IPS DF 6.9 (cell line): ENCODE data around the gene TAF11.

Experiments used
- DNase-seq: peaks from one replicate; pipeline ENCODE4 v3.0.0-alpha.2; 2013; ENCODE audit warnings: low read depth, low spot score
- H3K27ac ChIP-seq: one replicate; pipeline ENCODE4 v1.5.1; 2013; ENCODE audit warnings: low read length, control low read depth
- H3K27me3 ChIP-seq: 2 replicates; pipeline ENCODE4 v1.6.1; 2013; ENCODE audit warnings: mild to moderate bottlenecking, low read length; ENCODE audit not compliant: control insufficient read depth, insufficient read depth
- H3K36me3 ChIP-seq: 2 replicates; pipeline ENCODE4 v1.6.1; 2013; ENCODE audit warnings: low read length; ENCODE audit not compliant: control insufficient read depth, insufficient read depth
- H3K4me1 ChIP-seq: 2 replicates; pipeline ENCODE4 v1.6.1; 2013; ENCODE audit warnings: low read length; ENCODE audit not compliant: control insufficient read depth, insufficient read depth
- H3K4me3 ChIP-seq: 2 replicates; pipeline ENCODE4 v1.5.1; 2013; ENCODE audit warnings: mild to moderate bottlenecking, low read length
- H3K9me3 ChIP-seq: 2 replicates; pipeline ENCODE4 v1.6.1; 2013; ENCODE audit warnings: low read length, inconsistent platforms; ENCODE audit not compliant: control insufficient read depth, insufficient read depth
- WGBS: extraction: QIAGEN DNeasy Blood & Tissue Kit; methylation state at CpG from one replicate; pipeline ENCODE4 v1.1.7; 2013; ENCODE audit warnings: mixed read lengths, missing lambda C conversion rate; ENCODE audit not compliant: insufficient read length, insufficient coverage; 5-methylcytosine and 5-hydroxymethylcytosine counted together

TAF11 gene

DNA sequence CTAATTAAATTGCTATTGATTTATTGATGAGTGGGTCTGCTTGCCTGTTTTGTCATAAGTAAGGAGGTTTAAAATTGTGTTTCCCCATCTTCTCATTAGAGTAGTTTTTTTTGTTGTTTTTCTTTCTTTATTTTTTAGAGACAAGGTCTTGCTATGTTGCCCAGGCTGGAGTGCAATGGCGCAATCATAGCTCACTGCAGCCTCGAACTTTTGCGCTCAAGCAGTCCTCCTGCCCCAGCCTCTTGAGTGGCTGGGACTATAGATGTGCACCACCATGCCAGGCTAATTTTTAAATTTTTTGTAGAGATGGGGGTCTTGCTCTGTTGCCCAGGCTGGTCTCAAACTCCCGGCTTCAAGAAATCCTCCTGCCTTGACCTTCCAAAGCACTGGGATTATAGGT, 32.3 kb upstream of the TAF11 start:
- no CpG with 5 or more reads among the region's 4 CpGs for WGBS
- Histone ChIP-seq H3K4me3 (no peak overlapping the region), H3K4me1 (no peaks in the 10 kb centered on the region), H3K36me3 (no peaks in the 10 kb centered on the region), H3K9me3 (no peaks in the 10 kb centered on the region), H3K27me3 (no peaks in the 10 kb centered on the region), H3K27ac (no peak overlapping the region)
- DNase-seq, result no peak

DNA sequence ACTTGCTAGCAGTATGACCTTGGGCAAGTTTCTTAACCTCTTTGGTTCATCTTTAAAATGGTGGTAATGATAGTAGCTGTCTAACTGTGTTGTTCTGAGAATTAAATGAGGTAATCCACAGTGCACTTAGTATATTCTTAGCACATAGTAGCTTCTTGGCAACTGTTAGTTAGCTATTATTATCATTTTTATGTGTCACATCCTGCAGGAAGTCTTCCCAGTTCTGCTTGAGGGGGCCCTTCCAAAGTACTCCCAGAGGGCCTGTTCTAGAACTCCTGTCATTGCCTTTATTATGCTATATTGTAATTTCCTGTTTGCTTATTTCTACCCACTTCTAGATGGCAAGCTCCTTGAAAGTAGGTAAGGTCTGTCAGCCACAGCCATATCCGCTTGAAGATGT, 31.8 kb upstream of the TAF11 start:
- Histone ChIP-seq H3K27ac (no peak overlapping the region), H3K36me3 (no peaks in the 10 kb centered on the region), H3K4me1 (no peaks in the 10 kb centered on the region), H3K27me3 (no peaks in the 10 kb centered on the region), H3K4me3 (no peak overlapping the region), H3K9me3 (no peaks in the 10 kb centered on the region)
- no CpG with 5 or more reads among the region's 1 CpG for WGBS
- no peak for DNase-seq

DNA sequence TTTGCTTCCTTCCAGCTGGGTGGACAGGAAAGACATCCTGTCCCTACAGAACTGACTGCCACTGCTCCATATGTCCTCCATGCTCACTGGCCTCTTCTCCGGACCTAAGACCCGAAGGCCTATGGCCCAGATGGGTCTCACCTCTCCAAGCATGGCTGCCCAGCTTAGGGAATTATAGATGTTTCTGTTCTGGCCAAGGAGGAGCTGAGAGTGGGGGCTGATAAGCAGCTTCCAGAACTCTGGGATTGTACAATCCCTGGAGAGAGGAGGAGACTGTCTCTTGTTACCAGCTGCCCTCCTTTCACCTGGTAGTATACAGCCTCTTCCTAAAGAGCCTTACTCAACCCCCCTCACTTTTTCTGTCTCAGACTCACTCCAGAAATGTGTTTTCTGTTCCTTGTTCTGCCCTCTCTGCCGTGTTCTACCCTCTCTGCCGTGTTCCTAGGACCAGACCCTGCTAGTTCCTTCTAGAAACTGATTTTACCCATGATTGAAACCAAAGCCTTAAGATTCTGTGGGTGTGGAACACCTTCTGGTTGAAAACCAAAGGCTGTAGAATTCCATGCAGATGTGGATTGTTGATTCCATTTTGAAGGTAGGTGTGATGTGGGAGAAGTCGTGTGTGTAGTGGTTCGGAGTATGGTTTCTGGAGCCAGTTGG, 29.9 kb upstream of the TAF11 start:
- Histone ChIP-seq H3K27ac (no peak overlapping the region), H3K4me1 (no peaks in the 10 kb centered on the region), H3K4me3 (no peak overlapping the region), H3K9me3 (no peaks in the 10 kb centered on the region), H3K27me3 (no peaks in the 10 kb centered on the region), H3K36me3 (no peaks in the 10 kb centered on the region)
- WGBS, result 100% methylated on average over 2 of the region's 6 CpGs
- no peak for DNase-seq

DNA sequence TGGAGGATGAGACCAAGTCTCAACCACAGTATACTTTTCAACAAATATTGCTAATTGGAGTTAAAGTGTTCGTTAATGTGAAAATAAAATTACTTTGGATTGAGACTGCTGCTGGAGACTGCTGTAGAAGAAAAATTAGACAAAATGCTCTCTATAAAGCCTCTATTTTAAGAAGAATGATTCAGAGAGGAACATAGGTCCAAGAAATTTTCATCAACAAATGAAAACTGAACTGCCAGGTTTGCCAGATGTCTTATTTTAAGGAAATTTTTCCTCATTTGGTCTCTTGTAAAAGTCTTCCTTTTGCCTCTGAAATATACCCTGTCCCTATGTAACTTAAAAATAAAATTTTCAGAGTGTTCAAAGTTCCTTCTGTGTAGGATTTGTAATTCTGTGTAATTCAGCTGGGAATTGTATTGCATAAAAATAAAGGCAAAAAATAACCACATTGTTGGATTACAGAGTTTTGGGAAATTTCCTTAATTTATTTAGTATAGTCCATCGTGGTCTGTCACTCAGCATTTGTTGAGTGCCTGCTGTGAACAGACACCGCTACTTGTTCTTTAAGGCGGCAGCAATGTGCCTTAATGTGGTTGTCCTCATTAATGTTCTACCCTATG, 28.6 kb upstream of the TAF11 start:
- no peaks in the 10 kb centered on the region for H3K4me1 ChIP-seq
- H3K27me3 ChIP-seq, result no peaks in the 10 kb centered on the region
- no peak overlapping the region for H3K4me3 ChIP-seq
- no peak for DNase-seq
- H3K27ac ChIP-seq, result no peak overlapping the region
- WGBS, result no CpG with 5 or more reads among the region's 4 CpGs
- H3K9me3 ChIP-seq, result no peaks in the 10 kb centered on the region
- H3K36me3 ChIP-seq, result no peaks in the 10 kb centered on the region

DNA sequence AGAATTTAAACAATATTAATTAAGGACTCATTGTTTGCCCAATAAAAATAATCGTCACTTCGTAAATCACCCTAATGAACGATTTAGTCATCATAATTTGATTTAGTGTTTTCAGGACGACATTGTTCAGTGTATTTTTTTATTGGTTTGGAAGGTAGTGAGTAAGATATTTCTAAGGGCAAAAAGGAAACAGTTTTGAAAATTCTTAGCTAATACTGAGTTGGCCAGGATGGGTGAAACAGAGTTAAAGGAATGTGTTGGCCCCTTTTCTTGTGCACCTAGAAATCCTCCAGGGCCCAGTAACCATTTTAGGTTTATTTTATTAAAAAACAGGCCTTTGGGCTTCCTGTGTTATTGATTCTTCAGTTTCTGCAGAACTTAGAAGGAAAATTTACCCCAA, 26.5 kb upstream of the TAF11 start:
- DNase-seq, result no peak
- WGBS, result 100% methylated on average over 1 of the region's 4 CpGs
- Histone ChIP-seq H3K36me3 (no peaks in the 10 kb centered on the region), H3K27ac (no peak overlapping the region), H3K4me1 (no peaks in the 10 kb centered on the region), H3K4me3 (no peak overlapping the region), H3K27me3 (no peaks in the 10 kb centered on the region), H3K9me3 (no peaks in the 10 kb centered on the region)

DNA sequence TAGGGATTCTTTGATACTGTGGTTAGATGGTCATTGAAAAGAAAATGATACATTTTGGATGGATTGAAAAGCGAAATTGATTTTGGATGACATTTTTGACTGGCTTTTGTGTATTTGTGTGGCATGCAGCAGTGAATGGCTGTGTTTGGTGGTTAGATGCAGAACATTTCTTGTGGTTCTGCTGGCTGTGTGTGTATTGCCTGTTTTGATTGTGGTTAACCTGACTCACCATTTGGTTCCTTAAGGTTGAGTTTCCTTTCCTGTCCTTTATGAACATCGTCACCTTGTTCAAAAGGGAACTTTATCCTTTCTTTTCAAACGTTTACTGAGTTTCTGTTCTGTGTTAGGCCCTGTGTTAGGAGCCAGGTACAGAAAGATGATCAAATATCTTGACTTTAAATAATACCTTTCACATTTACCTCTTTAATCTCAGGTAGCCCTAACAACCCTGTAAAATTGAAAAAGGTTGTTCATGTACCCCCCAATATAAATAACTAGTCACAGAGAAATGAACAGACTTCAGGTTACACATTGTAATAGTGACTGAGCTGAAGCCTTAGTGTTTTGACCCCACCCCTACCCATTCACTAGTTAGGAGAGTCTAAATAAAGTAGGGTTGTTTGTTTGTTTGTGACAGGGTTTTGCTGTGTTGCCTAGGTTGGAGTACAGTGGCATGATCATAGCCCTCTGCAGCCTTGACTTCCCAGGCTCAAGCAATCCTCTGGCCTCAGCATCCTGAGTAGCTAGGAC, 25.0 kb upstream of the TAF11 start:
- Histone ChIP-seq H3K27me3 (no peaks in the 10 kb centered on the region), H3K9me3 (no peaks in the 10 kb centered on the region), H3K4me3 (no peak overlapping the region), H3K4me1 (no peaks in the 10 kb centered on the region), H3K27ac (no peak overlapping the region), H3K36me3 (no peaks in the 10 kb centered on the region)
- no peak for DNase-seq
- WGBS, result 100% methylated on average over 1 of the region's 3 CpGs

DNA sequence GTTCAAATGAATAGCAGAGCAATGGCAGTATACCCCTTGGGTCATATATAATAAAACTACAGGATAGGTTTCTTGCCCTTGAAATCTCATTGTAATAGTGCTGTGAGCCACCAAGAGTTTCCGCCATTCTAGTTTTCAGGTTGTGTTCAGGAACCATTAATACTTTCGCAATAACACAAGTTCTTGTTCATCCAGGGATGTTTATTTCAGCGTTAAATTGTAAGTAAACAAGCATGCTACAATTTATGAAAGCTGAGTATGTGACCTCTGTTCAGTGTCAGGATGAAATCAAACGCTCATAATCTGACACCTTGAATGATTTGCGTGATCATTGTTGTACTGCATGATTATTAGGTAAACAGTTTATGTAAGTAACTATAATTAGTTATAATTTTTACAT, 24.0 kb upstream of the TAF11 start:
- no peak overlapping the region for H3K4me3 ChIP-seq
- no peaks in the 10 kb centered on the region for H3K36me3 ChIP-seq
- no peaks in the 10 kb centered on the region for H3K4me1 ChIP-seq
- no peaks in the 10 kb centered on the region for H3K9me3 ChIP-seq
- H3K27ac ChIP-seq, result no peak overlapping the region
- no peaks in the 10 kb centered on the region for H3K27me3 ChIP-seq
- WGBS, result no CpG with 5 or more reads among the region's 5 CpGs
- no peak for DNase-seq

DNA sequence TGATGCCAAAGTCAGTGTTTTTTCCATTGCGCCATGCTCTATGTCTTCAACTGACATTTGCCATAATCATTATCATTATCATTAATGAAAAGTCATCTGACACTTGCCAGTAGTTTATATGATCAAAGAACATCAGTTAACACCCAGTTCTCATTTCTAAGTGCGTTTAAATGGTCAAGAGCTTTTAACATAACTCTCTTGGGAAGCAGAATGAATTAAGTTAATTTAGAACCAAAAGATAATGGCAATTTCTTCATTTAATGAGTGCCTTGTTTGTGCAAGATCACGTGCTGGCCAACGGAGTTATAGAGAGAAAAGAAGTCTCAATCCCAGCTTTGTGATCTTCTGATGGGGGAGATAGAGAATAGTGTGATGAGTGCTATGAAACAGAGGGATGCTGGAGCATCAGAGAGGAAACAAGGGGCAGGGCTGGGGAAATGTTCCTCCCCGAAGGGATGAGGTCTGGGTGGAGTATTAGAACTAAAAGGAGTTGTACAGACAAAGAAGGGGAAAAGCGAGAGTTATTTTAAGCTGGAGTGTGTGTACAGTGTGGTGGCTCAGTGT, 21.6 kb upstream of the TAF11 start:
- WGBS, result no CpG with 5 or more reads among the region's 6 CpGs
- H3K36me3 ChIP-seq, result no peaks in the 10 kb centered on the region
- no peaks in the 10 kb centered on the region for H3K4me1 ChIP-seq
- no peak overlapping the region for H3K27ac ChIP-seq
- DNase-seq, result no peak
- no peaks in the 10 kb centered on the region for H3K9me3 ChIP-seq
- H3K4me3 ChIP-seq, result no peak overlapping the region
- H3K27me3 ChIP-seq, result no peaks in the 10 kb centered on the region

DNA sequence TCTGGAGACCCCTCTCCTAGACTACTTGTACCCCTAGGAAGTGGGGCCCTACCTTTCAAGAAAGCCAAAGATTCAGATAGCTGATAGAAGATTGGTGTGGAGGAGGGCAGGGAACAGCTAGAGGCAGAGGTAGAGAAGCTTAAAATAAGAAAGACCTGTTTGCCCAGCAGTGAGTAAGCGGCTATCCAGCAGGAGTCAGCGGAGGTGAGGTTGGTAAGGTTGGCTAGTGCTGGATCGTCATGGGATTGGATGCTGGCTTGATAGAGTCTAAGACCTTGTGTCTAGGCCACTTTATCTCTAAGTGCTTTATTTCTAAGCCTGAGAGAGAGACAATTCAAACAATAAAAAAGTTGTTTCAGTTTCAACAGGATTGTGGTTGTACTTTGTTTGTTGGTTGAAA, 20.4 kb upstream of the TAF11 start:
- H3K9me3 ChIP-seq, result no peaks in the 10 kb centered on the region
- no peaks in the 10 kb centered on the region for H3K36me3 ChIP-seq
- H3K4me1 ChIP-seq, result no peaks in the 10 kb centered on the region
- H3K4me3 ChIP-seq, result no peak overlapping the region
- H3K27me3 ChIP-seq, result no peaks in the 10 kb centered on the region
- DNase-seq, result no peak
- no peak overlapping the region for H3K27ac ChIP-seq
- WGBS, result no CpG with 5 or more reads among the region's 3 CpGs

DNA sequence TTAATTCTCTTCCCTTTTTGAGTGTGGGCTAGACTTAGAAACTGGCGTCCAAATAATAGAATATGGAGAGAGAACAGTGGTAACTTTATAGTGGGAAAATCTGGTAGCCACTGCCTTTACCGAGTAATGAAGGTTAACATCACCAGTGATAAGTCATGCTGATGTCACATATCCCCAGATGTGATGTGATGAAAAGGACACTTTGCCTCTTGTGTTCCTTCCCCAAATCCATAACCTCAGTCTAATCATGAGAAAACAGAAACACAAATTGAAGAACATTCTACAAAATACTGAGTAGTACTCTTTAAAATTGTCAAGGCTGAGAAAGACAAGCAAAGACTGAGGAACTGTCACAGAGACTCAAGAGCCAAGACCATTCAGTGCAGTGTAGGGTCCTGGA, 19.0 kb upstream of the TAF11 start:
- Histone ChIP-seq H3K27ac (no peak overlapping the region), H3K4me3 (no peak overlapping the region), H3K9me3 (no peaks in the 10 kb centered on the region), H3K27me3 (no peaks in the 10 kb centered on the region), H3K36me3 (no peaks in the 10 kb centered on the region), H3K4me1 (no peaks in the 10 kb centered on the region)
- WGBS, result no CpG with 5 or more reads among the region's 2 CpGs
- no peak for DNase-seq
